Measurements from ENCODE around the gene PDLIM7.

PDLIM7 gene

GRCh38 chr5:177523711-177524538, 26.5 kb upstream of the PDLIM7 start:
- DNase-seq: no peak

DNA sequence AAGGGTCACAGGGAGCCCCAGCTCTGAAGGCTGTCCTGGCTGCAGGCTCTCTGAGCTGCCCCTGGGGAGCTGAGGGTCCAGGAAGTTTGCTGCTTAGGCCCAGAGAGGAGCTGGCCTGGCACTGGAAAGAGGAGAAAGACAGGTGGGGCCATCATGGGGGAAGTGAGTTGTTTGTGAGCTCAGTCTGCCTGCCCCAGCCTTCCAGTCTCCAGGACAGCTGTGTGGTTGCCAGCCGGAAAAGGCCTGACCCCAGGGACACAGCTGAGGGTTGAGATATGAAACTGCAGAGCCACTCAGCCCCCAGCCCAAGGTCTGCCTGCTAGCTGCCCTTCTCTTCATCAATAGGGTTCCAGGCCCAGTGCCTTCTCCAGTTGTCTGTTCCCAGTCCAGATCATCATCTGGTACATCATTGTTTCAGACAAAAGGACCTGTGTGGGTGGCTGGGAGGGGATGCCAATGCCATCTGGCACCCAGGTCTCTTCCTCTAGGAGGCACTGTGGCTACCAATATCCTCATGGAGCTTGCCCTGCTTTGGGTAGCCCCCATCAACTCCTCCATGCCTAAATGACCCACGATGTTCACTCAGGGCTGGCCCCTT, 23.6 kb upstream of the PDLIM7 start:
- no peak for DNase-seq

- DNase-seq: no peak
Observed at GRCh38 chr5:177520271-177520670, 22.9 kb upstream of the PDLIM7 start.

- DNase-seq: no peak
Observed at GRCh38 chr5:177519463-177520235, 22.2 kb upstream of the PDLIM7 start.

- DNase-seq: peak; percentile 85 to 89 (median 87)
Observed at GRCh38 chr5:177516601-177517568, 19.5 kb upstream of the PDLIM7 start, which contains the start of gene DDX41. TSS of gene DDX41 (minus strand) at chr5:177516961. CDS start at chr5:177516945, 16 bp downstream.

DNA sequence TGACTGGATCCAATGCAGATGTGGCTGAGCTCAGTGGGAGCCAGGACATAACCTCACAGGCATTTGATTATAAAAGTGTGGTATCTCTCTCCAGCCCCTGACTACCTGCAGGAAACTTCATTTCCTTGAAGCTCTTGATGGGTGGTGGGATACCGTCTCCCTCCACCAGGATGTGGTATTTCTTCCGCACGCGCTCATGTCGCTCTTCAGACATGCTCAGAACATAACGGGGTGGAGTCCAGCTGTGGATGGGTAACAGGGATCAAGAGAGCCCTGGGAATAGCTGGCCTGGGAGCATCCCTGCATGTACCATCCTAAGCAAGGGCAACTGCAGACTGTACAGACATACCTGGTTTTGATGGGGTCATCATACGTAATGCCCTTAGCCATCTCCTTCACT, 18.2 kb upstream of the PDLIM7 start:
- DNase-seq: no peak

GRCh38 chr5:177514541-177514940, 17.1 kb upstream of the PDLIM7 start:
- no peak for DNase-seq

DNA sequence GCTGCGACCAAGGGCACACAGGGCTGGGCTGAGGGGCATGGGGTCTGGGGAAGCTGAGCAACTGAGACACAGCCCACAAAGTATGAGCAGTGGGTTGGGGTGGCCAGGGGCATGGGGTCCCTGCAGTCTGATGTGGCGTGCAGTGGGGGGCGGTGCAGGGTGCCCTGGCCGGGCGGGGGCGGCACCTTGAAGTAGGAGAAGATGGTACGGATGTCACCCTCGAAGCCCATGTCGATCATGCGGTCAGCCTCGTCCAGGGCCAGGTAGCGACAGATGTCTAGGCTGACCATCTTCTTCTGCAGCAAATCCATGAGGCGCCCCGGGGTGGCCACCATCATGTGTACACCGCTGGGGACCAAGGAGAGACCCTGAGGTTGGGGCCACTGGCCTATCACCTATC, 16.1 kb upstream of the PDLIM7 start:
- no peak for DNase-seq

DNA sequence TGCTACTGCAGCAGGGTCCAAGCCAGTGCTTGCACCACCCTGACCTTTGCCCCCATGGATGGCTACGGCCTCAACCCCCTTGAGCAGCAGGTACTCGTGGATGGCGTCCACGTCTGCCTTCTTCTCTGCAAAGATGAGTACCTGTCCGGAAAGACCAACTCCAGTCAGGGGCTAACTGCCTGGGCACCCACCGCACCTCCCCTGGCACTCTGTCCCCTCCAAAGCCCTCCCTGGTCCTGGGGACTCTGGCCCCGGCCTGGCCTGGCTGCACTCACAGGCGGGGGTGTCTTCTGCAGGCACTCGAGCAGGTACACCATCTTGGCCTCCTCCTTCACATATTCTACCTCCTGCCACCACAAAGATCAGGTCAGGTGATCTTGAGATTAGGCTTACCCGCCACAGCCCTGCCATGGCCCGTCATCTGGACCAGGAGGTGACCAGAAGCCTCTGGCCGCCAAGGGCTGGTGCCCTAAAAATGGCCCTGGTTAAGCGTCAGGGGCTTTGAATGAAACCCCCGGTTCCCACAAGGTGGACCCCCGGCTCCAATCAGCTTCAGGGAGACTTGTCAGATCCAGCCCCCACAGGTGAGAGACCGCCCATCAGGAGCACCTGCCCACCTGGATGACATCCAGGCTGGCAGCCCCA, 15.5 kb upstream of the PDLIM7 start:
- DNase-seq: no peak

DNA sequence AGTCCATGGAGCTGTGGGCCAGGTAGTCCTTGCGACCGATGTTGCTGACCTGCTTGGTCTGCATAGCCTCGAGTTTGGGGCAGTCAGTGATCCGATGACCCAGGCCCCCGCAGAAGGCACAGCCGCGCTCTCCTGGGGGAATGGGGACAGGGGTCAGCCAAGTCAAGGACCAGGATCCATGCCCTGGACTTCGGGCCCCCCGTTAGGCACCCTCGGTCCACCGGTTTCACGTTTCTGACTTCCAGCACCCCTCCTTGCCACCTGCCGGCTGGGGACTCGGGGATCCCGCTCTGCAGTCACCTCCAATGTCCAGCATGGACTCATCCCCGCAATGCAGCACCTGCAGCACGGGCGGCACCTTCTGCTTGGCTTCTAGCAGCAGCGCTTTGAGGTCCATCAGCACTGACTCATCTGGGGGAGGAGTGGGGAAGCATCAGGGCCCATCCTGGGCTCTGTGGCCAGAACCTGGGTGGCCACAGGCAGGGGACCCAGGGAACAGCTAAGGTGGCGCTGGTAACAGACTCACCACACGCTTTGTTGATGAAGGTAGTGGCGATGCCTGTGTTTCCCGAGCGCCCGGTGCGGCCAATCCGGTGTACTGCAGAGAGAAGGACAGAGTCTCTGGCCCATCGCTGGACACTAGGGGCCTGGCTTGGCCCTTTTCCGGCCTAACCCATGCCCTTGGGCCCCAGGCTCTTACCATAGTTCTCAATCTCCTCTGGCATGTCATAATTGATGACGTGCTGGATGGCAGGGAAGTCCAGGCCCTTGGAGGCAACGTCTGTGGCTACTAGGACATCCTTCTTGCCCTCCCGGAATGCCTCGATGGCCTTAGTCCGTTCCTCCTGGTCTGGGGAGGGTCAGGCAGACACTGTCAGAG, 14.6 kb upstream of the PDLIM7 start:
- DNase-seq: no peak

- DNase-seq: no peak
Observed at GRCh38 chr5:177511181-177511580, 13.8 kb upstream of the PDLIM7 start.

DNA sequence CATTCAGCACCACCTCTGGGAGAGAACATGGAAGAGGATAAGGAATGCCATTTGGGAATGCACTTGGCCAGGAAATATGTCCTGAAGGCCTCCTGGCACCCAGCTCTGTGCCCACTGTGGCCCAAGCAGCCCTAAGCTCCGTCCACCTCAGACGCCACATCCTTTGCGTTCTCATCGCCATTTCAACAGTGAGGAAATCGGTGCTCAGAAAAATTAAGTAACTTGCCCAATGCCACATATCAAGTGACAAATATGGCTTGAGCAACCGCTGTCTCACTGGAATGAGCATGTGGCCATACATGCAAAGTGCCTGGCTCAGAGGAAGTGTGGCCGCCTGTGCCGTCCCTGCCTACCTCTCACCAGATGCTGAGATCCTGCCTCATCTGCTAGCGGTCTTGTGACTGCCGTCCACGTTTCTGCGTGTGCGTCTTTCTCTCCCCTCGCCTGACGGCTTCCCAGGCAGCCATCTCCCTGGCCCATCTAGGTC, 13.2 kb upstream of the PDLIM7 start:
- DNase-seq: no peak

DNA sequence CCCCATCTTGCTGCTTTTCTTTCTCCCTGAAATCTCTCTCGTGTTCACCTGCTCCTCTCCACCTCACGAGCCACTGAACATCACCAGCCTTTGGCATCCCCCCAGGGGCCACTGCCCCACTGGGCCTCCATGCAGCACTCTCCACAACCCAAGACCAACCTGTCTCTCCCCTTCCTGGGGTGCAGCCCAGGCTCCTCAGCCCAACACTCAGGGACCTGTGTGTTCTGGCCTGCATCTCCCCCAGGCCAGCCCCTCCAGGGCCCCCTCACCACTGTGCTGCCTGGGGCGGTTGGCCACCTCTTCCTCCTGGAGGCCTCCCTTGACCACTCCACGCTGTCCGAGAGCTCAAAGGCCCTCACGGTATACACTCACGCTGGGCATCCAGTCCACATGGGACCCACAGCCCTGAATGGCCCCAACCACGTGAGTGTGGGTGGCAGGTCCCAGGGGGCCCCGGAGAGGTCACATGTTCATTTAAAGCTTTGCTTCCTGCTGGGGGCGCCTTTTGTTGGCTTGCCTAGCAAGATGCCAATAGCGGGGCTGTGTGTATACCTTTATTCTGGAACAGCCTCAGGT, 12.7 kb upstream of the PDLIM7 start:
- no peak for DNase-seq

DNA sequence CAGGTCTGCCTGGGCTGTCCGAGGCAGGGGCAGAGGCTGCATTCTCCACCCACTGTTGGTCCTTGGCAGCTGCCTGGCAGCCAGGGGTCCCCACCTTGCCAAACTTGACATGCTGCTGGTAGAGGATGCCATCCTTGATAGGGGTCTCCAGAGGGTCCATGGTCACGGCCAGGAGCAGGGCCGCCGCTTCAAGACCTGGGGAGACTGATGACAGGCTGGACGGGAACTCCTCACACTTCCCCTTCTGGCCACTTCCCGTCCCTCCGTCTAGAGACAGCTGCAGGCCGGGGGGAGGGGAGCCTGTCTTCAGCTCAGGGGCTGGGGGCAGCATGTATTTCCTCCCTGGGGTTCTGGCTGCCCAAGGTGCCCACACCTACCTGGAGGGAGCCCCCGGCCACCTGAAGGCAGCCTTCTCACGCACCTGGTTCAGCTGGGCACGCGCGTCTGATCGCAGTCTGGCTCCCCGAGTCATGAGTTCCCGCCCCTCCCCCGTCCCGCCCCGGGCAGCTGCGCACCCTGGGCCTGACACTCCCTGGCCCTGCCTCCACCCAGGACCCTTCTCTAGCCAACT, 12.1 kb upstream of the PDLIM7 start, which contains the start of gene DOK3:
Gene DOK3 (minus strand): TSS at position 446 of the 571 bp plus-strand sequence. CDS start 286 bp downstream, at position 160.
- DNase-seq: no peak

DNA sequence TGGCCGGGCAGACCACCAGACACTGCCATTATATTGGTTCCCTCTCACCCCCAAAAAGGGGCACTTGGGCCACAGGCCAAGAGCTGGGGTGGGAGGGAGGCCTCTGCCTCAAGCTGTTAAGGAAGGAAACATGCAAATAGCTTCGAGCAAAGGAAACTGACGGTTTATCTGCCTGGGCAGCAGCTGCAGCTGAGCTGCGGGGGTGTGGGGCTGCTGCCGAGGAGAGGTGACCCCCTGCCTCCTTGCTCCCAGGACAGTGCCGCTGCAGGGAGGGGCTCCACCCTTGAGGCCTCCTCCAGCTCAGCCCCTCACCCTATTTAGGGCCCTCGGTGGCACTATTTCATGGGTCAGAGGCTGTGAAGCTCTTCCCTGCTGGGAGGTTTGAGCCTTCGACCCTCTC, 11.4 kb upstream of the PDLIM7 start:
- DNase-seq: no peak

- no peak for DNase-seq
Observed at GRCh38 chr5:177508221-177508611, 10.8 kb upstream of the PDLIM7 start.

DNA sequence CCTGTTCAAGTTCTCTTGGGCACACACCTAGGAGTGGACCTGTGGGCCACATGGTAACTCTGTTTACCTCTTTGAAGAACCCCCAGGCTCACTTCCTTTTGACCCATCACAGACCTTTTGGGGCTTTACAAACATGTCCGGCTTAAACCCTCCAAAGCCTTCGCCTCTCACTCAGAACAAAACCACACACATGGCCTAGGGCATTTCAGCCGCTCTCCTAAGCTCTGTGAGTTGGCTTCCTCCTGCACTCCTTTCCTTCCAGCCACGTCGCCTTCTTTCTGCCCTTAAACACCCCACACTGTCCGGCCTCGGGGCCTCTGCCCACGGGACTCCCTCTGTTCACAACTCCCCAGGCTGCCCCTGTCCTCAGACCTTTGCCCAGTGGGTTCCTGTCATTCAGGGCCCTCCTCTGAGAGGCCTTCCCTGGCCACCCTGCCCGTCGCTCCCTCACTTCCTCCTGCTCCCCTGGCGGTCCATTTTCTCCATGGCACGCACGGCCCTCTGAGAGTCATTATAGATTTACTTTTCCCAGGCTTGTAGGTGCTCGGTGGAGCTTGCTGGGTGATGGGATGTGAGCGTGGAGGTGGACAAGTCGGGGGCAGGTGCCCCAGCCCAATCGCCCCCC, 10.3 kb upstream of the PDLIM7 start:
- no peak for DNase-seq

GRCh38 chr5:177507165-177507564, 9.8 kb upstream of the PDLIM7 start:
- DNase-seq: no peak

DNA sequence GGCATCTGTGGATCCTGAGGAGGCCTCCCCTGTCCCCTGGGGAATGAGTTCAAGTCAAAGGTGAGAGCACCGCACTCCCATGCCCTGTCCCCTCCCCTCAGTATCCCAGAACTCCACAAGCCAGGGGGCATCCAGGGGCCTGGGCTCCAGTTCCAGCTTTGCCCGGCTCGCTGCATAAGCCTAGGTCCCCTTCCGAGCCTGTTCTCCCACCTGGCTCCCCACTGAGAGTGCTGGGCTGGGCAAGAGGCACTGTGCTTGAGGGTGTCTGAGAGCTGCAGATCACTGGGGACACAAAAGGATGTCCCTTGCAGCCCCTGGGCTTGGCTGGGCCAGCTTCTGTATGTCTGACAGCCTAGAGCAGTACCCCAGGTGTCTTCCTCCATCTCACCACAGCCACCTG, 7.7 kb upstream of the PDLIM7 start:
- no peak for DNase-seq
